SK-N-SH (cell line): ENCODE results near the gene CSRNP3.

Experiments used
- CHD2 ChIP-seq: fragments of 150-350 bp; IDR thresholded peaks from 2 replicates; pipeline ENCODE4 v1.6.1; 2018; ENCODE audit warnings: low read length; ENCODE audit not compliant: partially characterized antibody
- GABPA ChIP-seq: IDR thresholded peaks from 2 replicates; pipeline ENCODE4 v1.4.0; 2012; ENCODE audit warnings: low read depth, mild to moderate bottlenecking
- RAD21 ChIP-seq: IDR thresholded peaks from 2 replicates; pipeline ENCODE4 v1.6.1; 2012; ENCODE audit warnings: mild to moderate bottlenecking, low read length
- REST ChIP-seq: IDR thresholded peaks from 2 replicates; pipeline ENCODE4 v1.6.1; 2012; ENCODE audit warnings: mild to moderate bottlenecking, low read depth, low read length, moderate library complexity

GRCh38 chr2:165637396-165637795 is 167.9 kb downstream of the CSRNP3 start:
- TF ChIP-seq CHD2 (no peak), GABPA (no peak), REST (no peak), RAD21 (no peak)
